ENCODE measurements around the gene CD274. TPM values are rescaled to one million over a fixed set of nuclear protein-coding genes. Genes with fewer than 3 reads are reported as not detected.
A peak's percentile ranks its signal among the peaks of the same experiment; 100 is the strongest.

CD274 gene
- total and polyA plus RNA-seq, 4 donors = 4.1 to 30.7 (median 9.5) TPM

GRCh38 chr9:5510989-5511388, 60.6 kb downstream of the CD274 start:
- Histone ChIP-seq H3K9me3 (ENCODE audit: control insufficient read depth in 4 of 4, insufficient read depth in 3 of 4, low read length in 3 of 4) (no peaks in the 10 kb centered on the region), H3K27ac (ENCODE audit: low read depth in 1 of 2, low read length in 1 of 2) (peak overlapping the region; percentile 37 to 86), H3K36me3 (ENCODE audit: control insufficient read depth in 4 of 4, insufficient read depth in 4 of 4, low read length in 4 of 4) (no peaks in the 10 kb centered on the region), H3K27me3 (ENCODE audit: control insufficient read depth in 3 of 3, insufficient read depth in 3 of 3, low read length in 2 of 3) (no peaks in the 10 kb centered on the region), H3K9ac (ENCODE audit: insufficient read depth in 1 of 2, low read length in 2 of 2) (no peak overlapping the region), H3K4me3 (no peak overlapping the region), H3K4me1 (ENCODE audit: control insufficient read depth in 5 of 5, insufficient read depth in 5 of 5, low read length in 5 of 5) (peaks cover 0 to 31% (median 0%) of the 10 kb centered on the region in 5 donors)
- 75 to 88% methylated on average over 3 of the region's 3 CpGs for WGBS, 2 donors
- ATAC-seq (ENCODE audit: insufficient read depth, low FRiP score) (no peak), DNase-seq (no peak)
- no peak for TF ChIP-seq CTCF (IDR thresholded peaks at IDR 0.05; ENCODE audit: control extremely low read depth, extremely low read depth)

- H3K27me3 ChIP-seq (ENCODE audit: control insufficient read depth in 3 of 3, insufficient read depth in 3 of 3, low read length in 2 of 3) = no peaks in the 10 kb centered on the region
- no peak for TF ChIP-seq CTCF (IDR thresholded peaks at IDR 0.05; ENCODE audit: control extremely low read depth, extremely low read depth)
- H3K4me1 ChIP-seq (ENCODE audit: control insufficient read depth in 5 of 5, insufficient read depth in 5 of 5, low read length in 5 of 5) = peaks cover 0 to 31% (median 0%) of the 10 kb centered on the region in 5 donors
- H3K9ac ChIP-seq (ENCODE audit: insufficient read depth in 1 of 2, low read length in 2 of 2) = no peak overlapping the region
- no peaks in the 10 kb centered on the region for H3K9me3 ChIP-seq (ENCODE audit: control insufficient read depth in 4 of 4, insufficient read depth in 3 of 4, low read length in 3 of 4)
- DNase-seq (no peak), ATAC-seq (ENCODE audit: insufficient read depth, low FRiP score) (no peak)
- 82 to 88% methylated on average over 1 of the region's 1 CpG for WGBS, 2 donors
- peak overlapping the region in 1 of 2 donors; percentile 41 for H3K27ac ChIP-seq (ENCODE audit: low read depth in 1 of 2, low read length in 1 of 2)
- no peak overlapping the region for H3K4me3 ChIP-seq
- no peaks in the 10 kb centered on the region for H3K36me3 ChIP-seq (ENCODE audit: control insufficient read depth in 4 of 4, insufficient read depth in 4 of 4, low read length in 4 of 4)
These were observed 61.1 kb downstream of the CD274 start for GRCh38 chr9:5511476-5511875.

GRCh38 chr9:5511935-5512580, 61.7 kb downstream of the CD274 start:
- Histone ChIP-seq H3K9me3 (ENCODE audit: control insufficient read depth in 4 of 4, insufficient read depth in 3 of 4, low read length in 3 of 4) (no peaks in the 10 kb centered on the region), H3K27me3 (ENCODE audit: control insufficient read depth in 3 of 3, insufficient read depth in 3 of 3, low read length in 2 of 3) (no peaks in the 10 kb centered on the region), H3K36me3 (ENCODE audit: control insufficient read depth in 4 of 4, insufficient read depth in 4 of 4, low read length in 4 of 4) (no peaks in the 10 kb centered on the region), H3K27ac (ENCODE audit: low read depth in 1 of 2, low read length in 1 of 2) (peak overlapping the region in 1 of 2 donors; percentile 41), H3K4me3 (no peak overlapping the region), H3K4me1 (ENCODE audit: control insufficient read depth in 5 of 5, insufficient read depth in 5 of 5, low read length in 5 of 5) (peaks cover 0 to 31% (median 0%) of the 10 kb centered on the region in 5 donors), H3K9ac (ENCODE audit: insufficient read depth in 1 of 2, low read length in 2 of 2) (no peak overlapping the region)
- 86 to 94% methylated on average over 6 of the region's 6 CpGs for WGBS, 2 donors
- no peak for ATAC-seq (ENCODE audit: insufficient read depth, low FRiP score)
- no peak for DNase-seq
- TF ChIP-seq CTCF (IDR thresholded peaks at IDR 0.05; ENCODE audit: control extremely low read depth, extremely low read depth) = no peak
